Activated gamma-delta T cell treated with anti-CD3 and anti-CD28 coated beads, Interleukin-2, amount 50 U/mL, for 16 hours (primary cell): Measurements from ENCODE around the gene FBXL7.

Experiments used
- DNase-seq: peaks from one replicate; pipeline ENCODE4 v3.0.0-alpha.2; 2020; ENCODE audit warnings: low read depth

The FBXL7 gene

DNA sequence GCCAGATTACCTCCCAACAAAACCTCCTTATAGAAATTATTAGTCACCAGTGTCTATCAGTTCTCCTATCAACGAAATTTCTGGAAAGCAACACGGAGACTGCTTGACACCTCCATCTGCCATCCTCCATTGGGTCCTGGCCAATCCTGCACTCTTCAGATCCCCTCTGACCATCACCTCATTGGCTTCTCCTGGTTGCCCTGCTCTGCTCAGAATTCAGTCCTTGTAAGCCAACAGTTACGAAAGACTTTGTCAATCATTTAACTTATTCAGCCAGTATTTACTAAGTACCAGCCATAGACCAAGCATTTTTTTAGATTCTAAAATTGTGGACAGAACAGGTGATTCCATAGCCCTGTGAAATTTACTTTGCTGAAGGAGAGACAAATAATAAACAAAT, 451.1 kb downstream of the FBXL7 start:
- no peak for DNase-seq

GRCh38 chr5:15951550-15951949, 451.6 kb downstream of the FBXL7 start:
- DNase-seq: no peak

GRCh38 chr5:15956622-15957021, 456.6 kb downstream of the FBXL7 start:
- DNase-seq: no peak

DNA sequence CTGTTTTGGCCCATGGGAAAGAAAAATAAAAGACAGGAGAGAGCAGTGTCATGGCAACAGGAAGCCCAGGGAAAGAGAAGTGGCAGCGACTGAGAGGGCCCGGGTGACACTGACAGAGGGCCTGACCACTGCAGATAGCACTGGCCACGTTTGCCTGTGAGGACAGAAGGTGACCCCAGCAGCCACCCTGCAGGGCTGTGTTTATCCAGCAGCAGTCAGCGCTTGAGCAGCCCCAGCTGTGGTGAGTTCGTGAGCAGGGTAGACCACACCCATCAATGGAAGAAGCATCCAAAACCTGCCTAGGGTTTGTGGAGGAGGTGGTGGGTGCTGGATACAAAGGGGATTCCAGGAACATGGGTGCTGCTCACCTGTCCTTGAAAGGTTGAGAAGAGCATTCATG, 457.1 kb downstream of the FBXL7 start:
- DNase-seq: no peak

DNA sequence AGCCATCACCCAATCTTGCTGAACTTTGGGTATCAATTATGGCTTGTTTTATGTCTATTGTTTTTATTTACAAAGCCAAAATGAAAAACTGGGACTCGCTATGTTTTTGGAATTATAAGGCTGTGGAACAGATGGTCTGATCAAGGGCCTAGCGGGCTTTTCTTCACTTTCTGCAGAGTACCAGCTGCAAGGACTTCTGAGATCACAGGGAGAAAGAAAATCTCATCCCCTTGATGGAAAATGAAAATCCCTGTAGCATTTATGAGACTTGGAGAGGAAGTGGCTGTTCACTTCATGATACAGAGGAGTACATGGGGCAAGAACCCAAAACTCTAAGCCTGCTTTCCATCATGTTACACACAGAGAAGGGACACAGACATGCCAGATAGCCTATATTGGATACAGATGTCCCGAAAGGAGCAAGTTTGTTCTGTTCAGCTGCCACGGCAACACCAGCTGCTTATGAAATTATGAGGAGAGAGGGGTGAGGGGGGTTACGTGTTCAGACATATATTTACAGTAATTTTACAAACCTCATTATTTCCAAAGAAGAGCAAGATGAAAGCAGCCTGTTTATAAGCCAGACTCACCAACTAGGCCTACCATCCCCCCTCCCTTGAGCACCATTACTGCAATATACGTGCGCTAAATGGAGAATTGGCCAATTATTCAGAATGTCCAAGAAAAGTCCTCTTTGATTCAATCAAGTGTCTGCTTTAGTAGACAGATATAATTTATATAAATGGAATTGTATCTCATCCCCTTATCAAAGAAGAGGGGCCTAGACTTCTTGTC, 459.6 kb downstream of the FBXL7 start:
- DNase-seq: no peak

DNA sequence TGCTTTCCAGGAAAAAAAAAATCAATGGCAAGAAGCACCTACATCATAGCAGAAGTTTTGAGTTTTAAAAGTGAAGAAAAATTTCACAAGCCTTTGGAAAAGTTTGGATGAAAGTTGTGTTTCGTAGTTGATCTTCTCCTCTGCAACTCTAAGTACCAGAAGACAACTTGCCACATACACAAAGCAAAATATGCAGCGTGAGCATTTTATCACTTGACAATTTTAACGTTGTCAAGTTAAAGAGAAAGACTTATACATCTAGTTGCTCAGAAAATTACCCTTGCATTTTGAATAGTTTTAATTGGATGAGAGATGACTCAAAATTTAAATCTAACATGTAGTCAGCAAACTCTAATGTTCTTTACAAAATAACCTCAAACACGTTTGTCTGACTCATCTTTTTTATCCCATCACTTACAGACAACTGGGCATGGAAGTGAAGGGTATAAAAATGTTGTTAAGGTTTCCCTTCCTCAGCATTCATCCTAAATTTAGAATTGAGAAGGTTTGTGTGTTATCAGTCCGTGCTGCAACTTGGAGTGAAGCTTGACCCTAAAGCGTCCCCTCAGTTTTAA, 466.2 kb downstream of the FBXL7 start:
- DNase-seq: no peak

DNA sequence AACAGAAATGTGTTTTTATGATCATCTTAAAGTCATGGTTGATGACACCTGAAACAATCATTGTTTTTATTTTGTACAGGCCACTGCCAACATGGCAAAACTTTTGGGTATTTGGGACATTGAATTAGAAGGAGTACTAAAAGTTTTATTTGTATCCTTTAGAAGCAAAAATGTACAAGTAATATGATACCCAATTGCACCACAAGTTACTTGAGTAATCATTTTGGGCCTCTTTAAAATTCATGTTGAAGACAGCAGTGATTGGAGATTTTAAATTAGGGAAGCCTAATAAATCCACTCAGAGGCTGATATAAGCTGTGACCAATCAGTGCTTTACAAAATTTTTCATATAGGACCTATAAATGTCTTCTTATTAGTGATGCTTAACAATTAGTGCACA, 466.7 kb downstream of the FBXL7 start:
- DNase-seq: no peak

DNA sequence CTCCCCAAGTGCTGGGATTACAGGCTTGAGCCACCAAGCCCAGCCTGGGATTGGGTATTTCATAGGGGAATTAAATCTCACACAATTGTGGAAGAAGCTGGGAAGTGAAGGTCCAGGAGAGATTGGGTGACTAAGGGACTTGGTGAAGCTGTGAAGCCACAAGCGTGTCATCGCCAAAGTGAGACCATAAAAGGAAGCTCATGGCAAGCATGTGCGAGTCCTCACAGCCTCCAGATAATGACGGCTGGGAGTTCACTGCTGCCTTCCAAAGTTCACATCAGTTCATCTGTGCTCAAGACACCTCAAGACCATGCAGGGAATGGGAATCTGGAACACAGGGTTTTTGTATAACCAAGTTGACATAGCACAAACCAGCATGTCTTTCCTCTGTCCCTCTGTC, 469.0 kb downstream of the FBXL7 start:
- no peak for DNase-seq

DNA sequence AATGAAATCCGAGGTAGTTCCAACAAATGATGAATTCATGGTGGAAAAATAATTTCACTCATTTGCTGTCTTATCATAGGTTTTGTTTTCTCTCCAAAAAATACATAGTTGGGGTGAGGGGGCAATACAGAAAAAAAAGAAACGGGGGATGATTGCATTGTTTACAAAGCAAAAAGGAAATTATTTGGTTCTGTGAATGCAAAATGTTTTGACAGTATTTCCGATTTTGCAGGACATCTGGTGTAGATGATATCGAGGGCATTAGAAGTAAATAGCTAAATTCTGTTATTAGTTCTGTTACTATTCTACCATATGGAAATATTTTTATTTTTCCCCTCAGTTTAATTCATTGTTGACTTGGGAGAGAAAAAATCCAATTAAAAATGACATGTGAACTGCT, 477.9 kb downstream of the FBXL7 start:
- no peak for DNase-seq

- DNase-seq: no peak
Measured at GRCh38 chr5:15980835-15981234, 480.9 kb downstream of the FBXL7 start.

DNA sequence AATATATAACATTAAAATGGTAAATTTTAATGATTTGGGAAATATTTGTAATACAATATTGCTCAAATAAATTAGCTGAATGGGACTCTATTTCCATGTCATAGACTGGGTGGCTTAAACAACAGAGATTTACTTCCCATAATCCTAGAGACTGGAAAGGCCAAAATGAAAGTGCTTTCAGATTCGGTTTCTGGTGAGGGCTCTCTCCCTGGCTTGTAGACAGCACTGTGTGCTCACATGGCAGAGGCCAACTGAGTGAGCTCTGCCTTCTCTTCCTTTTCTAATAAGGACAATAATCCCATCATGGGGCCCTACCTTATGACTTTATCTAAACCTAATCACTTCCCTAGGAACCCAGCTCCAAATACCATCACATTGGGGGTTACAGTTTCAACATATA, 483.4 kb downstream of the FBXL7 start:
- no peak for DNase-seq
